ENCODE measurements around the gene PON2.
A peak's percentile ranks its signal among the peaks of the same experiment; 100 is the strongest.

DNA sequence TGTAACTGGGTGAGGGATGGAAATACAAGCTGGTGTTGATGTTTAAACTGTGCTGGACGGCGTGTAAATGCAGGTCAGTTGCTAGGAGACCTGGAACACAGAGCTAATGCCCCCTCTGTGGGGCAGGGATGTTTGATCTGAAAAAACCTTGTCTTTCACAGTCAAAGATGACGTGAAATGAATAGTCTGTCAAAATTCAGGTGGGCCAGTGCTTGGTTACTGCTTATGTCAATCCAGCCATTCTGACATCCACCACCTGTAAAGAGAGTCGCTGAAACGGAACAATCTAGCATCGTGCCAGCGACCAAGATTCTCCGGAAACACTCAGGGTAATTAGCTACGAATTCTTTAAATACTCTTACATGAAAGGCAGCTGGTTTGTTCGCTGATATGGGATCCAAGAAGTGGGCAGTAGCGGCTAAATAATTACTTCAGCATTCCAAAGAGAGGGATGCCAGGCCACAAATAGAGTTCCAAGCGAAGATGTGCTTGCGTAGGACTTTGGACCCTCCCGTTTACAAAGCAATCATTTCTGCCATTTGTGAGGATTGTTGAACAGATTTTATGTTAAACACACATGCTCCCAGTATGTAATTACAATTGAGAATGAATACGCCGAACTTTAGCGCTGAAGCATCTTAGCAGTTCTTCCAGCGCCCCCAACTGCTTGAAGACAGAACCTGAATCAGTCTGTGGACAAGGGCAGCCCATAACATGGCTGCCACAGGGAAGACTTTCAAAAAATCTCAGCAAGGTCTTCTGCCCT is 43.6 kb upstream of the PON2 start:
- TF ChIP-seq, protein P1, sequence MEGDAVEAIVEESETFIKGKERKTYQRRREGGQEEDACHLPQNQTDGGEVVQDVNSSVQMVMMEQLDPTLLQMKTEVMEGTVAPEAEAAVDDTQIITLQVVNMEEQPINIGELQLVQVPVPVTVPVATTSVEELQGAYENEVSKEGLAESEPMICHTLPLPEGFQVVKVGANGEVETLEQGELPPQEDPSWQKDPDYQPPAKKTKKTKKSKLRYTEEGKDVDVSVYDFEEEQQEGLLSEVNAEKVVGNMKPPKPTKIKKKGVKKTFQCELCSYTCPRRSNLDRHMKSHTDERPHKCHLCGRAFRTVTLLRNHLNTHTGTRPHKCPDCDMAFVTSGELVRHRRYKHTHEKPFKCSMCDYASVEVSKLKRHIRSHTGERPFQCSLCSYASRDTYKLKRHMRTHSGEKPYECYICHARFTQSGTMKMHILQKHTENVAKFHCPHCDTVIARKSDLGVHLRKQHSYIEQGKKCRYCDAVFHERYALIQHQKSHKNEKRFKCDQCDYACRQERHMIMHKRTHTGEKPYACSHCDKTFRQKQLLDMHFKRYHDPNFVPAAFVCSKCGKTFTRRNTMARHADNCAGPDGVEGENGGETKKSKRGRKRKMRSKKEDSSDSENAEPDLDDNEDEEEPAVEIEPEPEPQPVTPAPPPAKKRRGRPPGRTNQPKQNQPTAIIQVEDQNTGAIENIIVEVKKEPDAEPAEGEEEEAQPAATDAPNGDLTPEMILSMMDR (IDR thresholded peaks at IDR 0.05): peak in 1 of 3 experiments; percentile 3
- TF ChIP-seq POLR2A (IDR thresholded peaks at IDR 0.05; ENCODE audit: low read depth) (no peak), EP300 (IDR thresholded peaks at IDR 0.05) (no peak)

Data from esophagus muscularis mucosa (tissue), 4 donors.